RWPE2 (cell line): ENCODE results near the gene LARGE1.

Source experiments
- ATAC-seq: fragments of 200-7000 bp; cut with Tn5 transposase; 3 replicates; pipeline ENCODE4 v1.9.1; 2021; ENCODE audit warnings: low read depth
- DNase-seq: peaks from one replicate; pipeline ENCODE4 v3.0.0-alpha.2; 2020; ENCODE audit warnings: low spot score
- H3K27ac ChIP-seq: fragments of 450-650 bp; 2 replicates; pipeline ENCODE4 v1.5.1; 2017; ENCODE audit warnings: mild to moderate bottlenecking; ENCODE audit not compliant: poor library complexity, severe bottlenecking
- H3K27me3 ChIP-seq: fragments of 250-450 bp; sonication (Bioruptor Pico); 2 replicates; pipeline ENCODE4 v1.5.1; 2021; ENCODE audit warnings: mild to moderate bottlenecking, moderate library complexity; ENCODE audit not compliant: insufficient read depth, poor library complexity, severe bottlenecking
- H3K36me3 ChIP-seq: fragments of 250-450 bp; sonication (Bioruptor Pico); 2 replicates; pipeline ENCODE4 v1.5.1; 2020; ENCODE audit warnings: low read depth, mild to moderate bottlenecking, moderate library complexity
- H3K4me1 ChIP-seq: fragments of 250-450 bp; sonication (Bioruptor Pico); 2 replicates; pipeline ENCODE4 v1.5.1; 2021; ENCODE audit warnings: mild to moderate bottlenecking, moderate library complexity; ENCODE audit not compliant: insufficient read depth, poor library complexity, severe bottlenecking
- H3K4me3 ChIP-seq: fragments of 250-450 bp; sonication (Bioruptor Pico); 2 replicates; pipeline ENCODE4 v1.5.1; 2021; ENCODE audit warnings: mild to moderate bottlenecking, moderate library complexity; ENCODE audit not compliant: severe bottlenecking
- H3K9me3 ChIP-seq: fragments of 250-450 bp; sonication (Bioruptor Pico); 2 replicates; pipeline ENCODE4 v1.5.1; 2021; ENCODE audit warnings: mild to moderate bottlenecking, moderate library complexity; ENCODE audit not compliant: severe bottlenecking
- CTCF ChIP-seq: fragments of 450-650 bp; IDR thresholded peaks from one replicate; pipeline ENCODE4 v1.5.1; 2017; ENCODE audit warnings: mild to moderate bottlenecking, moderate library complexity; ENCODE audit not compliant: poor library complexity, severe bottlenecking

LARGE1 gene

GRCh38 chr22:33658775-33659174 lies 261.5 kb downstream of the LARGE1 start:
- no peaks in the 10 kb centered on the region for H3K36me3 ChIP-seq
- H3K27me3 ChIP-seq: no peaks in the 10 kb centered on the region
- no peaks in the 10 kb centered on the region for H3K9me3 ChIP-seq
- no peak for TF ChIP-seq CTCF
- ATAC-seq (no peak), DNase-seq (no peak)
- no peak overlapping the region for H3K27ac ChIP-seq
- no peaks in the 10 kb centered on the region for H3K4me1 ChIP-seq
- H3K4me3 ChIP-seq: no peak overlapping the region

GRCh38 chr22:33657670-33658069 lies 262.6 kb downstream of the LARGE1 start:
- no peak for TF ChIP-seq CTCF
- no peaks in the 10 kb centered on the region for H3K36me3 ChIP-seq
- H3K9me3 ChIP-seq: no peaks in the 10 kb centered on the region
- DNase-seq (no peak), ATAC-seq (no peak)
- H3K27ac ChIP-seq: no peak overlapping the region
- H3K4me1 ChIP-seq: no peaks in the 10 kb centered on the region
- no peak overlapping the region for H3K4me3 ChIP-seq
- H3K27me3 ChIP-seq: no peaks in the 10 kb centered on the region

GRCh38 chr22:33656808-33657628 lies 263.3 kb downstream of the LARGE1 start:
- no peak for ATAC-seq
- no peaks in the 10 kb centered on the region for H3K9me3 ChIP-seq

GRCh38 chr22:33654173-33654895 lies 265.9 kb downstream of the LARGE1 start:
- TF ChIP-seq CTCF: no peak
- H3K27me3 ChIP-seq: no peaks in the 10 kb centered on the region

More at GRCh38 chr22:33656808-33657628, 263.3 kb downstream of the LARGE1 start:
- H3K27ac ChIP-seq: no peak overlapping the region
- H3K36me3 ChIP-seq: no peaks in the 10 kb centered on the region
- no peak for DNase-seq
- no peaks in the 10 kb centered on the region for H3K27me3 ChIP-seq
- H3K4me3 ChIP-seq: no peak overlapping the region
- H3K4me1 ChIP-seq: no peaks in the 10 kb centered on the region
- TF ChIP-seq CTCF: no peak

More at GRCh38 chr22:33654173-33654895, 265.9 kb downstream of the LARGE1 start:
- DNase-seq (no peak), ATAC-seq (no peak)
- Histone ChIP-seq H3K27ac (no peak overlapping the region), H3K9me3 (no peaks in the 10 kb centered on the region), H3K4me3 (no peak overlapping the region), H3K36me3 (no peaks in the 10 kb centered on the region), H3K4me1 (no peaks in the 10 kb centered on the region)
